Suprapubic skin (tissue), 4 donors: ENCODE results near the gene LYZL6. TPM values are rescaled to one million over a fixed set of nuclear protein-coding genes. Genes with fewer than 3 reads are reported as not detected.

Source experiments
- DNase-seq, 2 donors: peaks; one replicate each; pipeline ENCODE4 v3.0.0-alpha.2; 2019; ENCODE audit warnings: low spot score in 2 of 2
- H3K27ac ChIP-seq: fragments of 200-600 bp; sonication (generic); one replicate; pipeline ENCODE4 v1.5.1; 2019
- H3K27me3 ChIP-seq: fragments of 200-600 bp; sonication (generic); one replicate; pipeline ENCODE4 v1.5.1; 2019
- H3K36me3 ChIP-seq: fragments of 200-600 bp; sonication (generic); one replicate; pipeline ENCODE4 v1.5.1; 2019
- H3K4me1 ChIP-seq: fragments of 200-600 bp; sonication (generic); one replicate; pipeline ENCODE4 v1.5.1; 2019
- H3K4me3 ChIP-seq: fragments of 200-600 bp; sonication (generic); one replicate; pipeline ENCODE4 v1.5.1; 2019; ENCODE audit warnings: mild to moderate bottlenecking
- H3K9me3 ChIP-seq: fragments of 200-600 bp; sonication (generic); one replicate; pipeline ENCODE4 v1.5.1; 2019
- EP300 ChIP-seq: sonication (generic); formaldehyde crosslinking; IDR thresholded peaks from one replicate; pipeline ENCODE4 v1.6.1; 2017; ENCODE audit warnings: antibody characterized with exemption
- POLR2A ChIP-seq, 2 donors: fragments of 450-650 bp; IDR thresholded peaks; one replicate each; pipeline ENCODE4 v1.6.1; 2017; ENCODE audit warnings: antibody characterized with exemption in 2 of 2, mild to moderate bottlenecking in 2 of 2, moderate library complexity in 2 of 2
- POLR2AphosphoS5 ChIP-seq, 3 donors: sonication (generic); formaldehyde crosslinking; IDR thresholded peaks; one replicate each; pipeline ENCODE4 v1.6.1; 2017; ENCODE audit warnings: antibody characterized with exemption in 3 of 3
- WGBS: methylation state at CpG from one replicate; pipeline ENCODE4 v1.1.5; 2018; 5-methylcytosine and 5-hydroxymethylcytosine counted together
- total RNA-seq, 4 donors: library from RNA; depleted of rRNA; stranded (reverse); fragments of >200 nt; gene quantifications; one replicate each; pipeline ENCODE4 v1.1.0, GENCODE V29; 2016
- TF ChIP-seq, protein P1 (sequence below), 2 donors: fragments of 200-600 bp in 1 of 2; fragments of 450-650 bp in 1 of 2; sonication (generic) in 1 of 2; IDR thresholded peaks; one replicate each; pipeline ENCODE4 v1.5.1; 2016 to 2019; ENCODE audit warnings: antibody characterized with exemption in 2 of 2, mild to moderate bottlenecking in 1 of 2, moderate library complexity in 1 of 2

The LYZL6 gene
- total RNA-seq, 4 donors from 2014 or later: not detected

GRCh38 chr17:35968520-35969054, 25.1 kb upstream of the LYZL6 start:
- TF ChIP-seq POLR2A (IDR thresholded peaks at IDR 0.05): no peak
- no peak for TF ChIP-seq EP300
- no peak for TF ChIP-seq POLR2AphosphoS5 (IDR thresholded peaks at IDR 0.05)
- TF ChIP-seq, protein P1, sequence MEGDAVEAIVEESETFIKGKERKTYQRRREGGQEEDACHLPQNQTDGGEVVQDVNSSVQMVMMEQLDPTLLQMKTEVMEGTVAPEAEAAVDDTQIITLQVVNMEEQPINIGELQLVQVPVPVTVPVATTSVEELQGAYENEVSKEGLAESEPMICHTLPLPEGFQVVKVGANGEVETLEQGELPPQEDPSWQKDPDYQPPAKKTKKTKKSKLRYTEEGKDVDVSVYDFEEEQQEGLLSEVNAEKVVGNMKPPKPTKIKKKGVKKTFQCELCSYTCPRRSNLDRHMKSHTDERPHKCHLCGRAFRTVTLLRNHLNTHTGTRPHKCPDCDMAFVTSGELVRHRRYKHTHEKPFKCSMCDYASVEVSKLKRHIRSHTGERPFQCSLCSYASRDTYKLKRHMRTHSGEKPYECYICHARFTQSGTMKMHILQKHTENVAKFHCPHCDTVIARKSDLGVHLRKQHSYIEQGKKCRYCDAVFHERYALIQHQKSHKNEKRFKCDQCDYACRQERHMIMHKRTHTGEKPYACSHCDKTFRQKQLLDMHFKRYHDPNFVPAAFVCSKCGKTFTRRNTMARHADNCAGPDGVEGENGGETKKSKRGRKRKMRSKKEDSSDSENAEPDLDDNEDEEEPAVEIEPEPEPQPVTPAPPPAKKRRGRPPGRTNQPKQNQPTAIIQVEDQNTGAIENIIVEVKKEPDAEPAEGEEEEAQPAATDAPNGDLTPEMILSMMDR (IDR thresholded peaks at IDR 0.05): no peak
- Histone ChIP-seq H3K27me3 (peaks cover 4% of the 10 kb centered on the region), H3K36me3 (no peaks in the 10 kb centered on the region), H3K4me3 (no peak overlapping the region), H3K9me3 (no peaks in the 10 kb centered on the region), H3K27ac (no peak overlapping the region), H3K4me1 (peaks cover 3% of the 10 kb centered on the region)
- WGBS: 82% methylated on average over 10 of the region's 10 CpGs
- DNase-seq: no peak

GRCh38 chr17:35965272-35965671, 21.8 kb upstream of the LYZL6 start:
- Histone ChIP-seq H3K27me3 (peaks cover 17% of the 10 kb centered on the region), H3K4me1 (no peaks in the 10 kb centered on the region), H3K27ac (no peak overlapping the region), H3K9me3 (no peaks in the 10 kb centered on the region), H3K4me3 (no peak overlapping the region), H3K36me3 (no peaks in the 10 kb centered on the region)
- DNase-seq: no peak
- 87% methylated on average over 7 of the region's 7 CpGs for WGBS
- TF ChIP-seq, protein P1 (IDR thresholded peaks at IDR 0.05): no peak

DNA sequence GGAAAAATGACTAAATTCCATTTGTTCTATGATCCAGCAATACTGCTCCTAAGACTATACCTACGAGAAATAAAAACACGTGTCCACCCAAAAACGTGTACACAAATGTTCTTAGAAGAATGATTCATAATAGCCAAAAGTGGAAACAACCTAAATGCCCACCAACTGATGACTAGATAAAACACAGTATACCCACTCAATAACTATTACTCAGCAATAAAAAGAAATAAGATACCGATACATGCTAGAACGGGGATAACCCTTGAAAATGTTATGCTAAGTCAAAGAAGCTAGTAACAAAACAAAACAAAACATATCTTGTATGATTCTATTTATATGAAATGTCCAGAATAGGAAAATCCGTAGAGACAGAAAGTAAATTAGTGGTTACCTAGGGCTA, 20.1 kb upstream of the LYZL6 start:
- TF ChIP-seq EP300 (no peak), POLR2AphosphoS5 (IDR thresholded peaks at IDR 0.05) (no peak), POLR2A (IDR thresholded peaks at IDR 0.05) (no peak)
- TF ChIP-seq, protein P1 (IDR thresholded peaks at IDR 0.05): no peak
- peaks cover 29% of the 10 kb centered on the region for H3K27me3 ChIP-seq
- no peaks in the 10 kb centered on the region for H3K36me3 ChIP-seq
- H3K9me3 ChIP-seq: no peaks in the 10 kb centered on the region
- no peak overlapping the region for H3K4me3 ChIP-seq
- WGBS: 75% methylated on average over 6 of the region's 6 CpGs
- no peak for DNase-seq
- no peak overlapping the region for H3K27ac ChIP-seq
- no peaks in the 10 kb centered on the region for H3K4me1 ChIP-seq

DNA sequence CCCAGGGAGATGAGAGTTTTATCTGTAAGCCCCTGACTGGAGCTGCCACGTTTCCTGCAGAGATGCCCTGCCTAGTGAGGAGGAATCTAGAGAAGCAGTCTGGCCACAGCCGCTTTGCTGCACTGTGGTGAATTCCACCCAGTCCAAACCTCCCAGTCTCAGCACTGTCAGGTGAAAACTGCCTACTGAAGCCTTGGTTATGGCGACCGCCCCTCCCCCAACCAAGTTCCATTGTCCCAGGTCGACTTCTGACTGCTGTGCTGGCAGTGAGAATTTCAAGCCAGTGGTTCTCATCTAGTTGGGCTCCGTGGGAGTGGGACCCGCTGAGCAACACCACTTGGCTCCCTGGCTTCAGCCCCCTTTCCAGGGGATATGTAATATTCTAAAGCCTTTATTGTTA, 10.2 kb upstream of the LYZL6 start:
- DNase-seq: no peak
- Histone ChIP-seq H3K27me3 (peaks cover 7% of the 10 kb centered on the region), H3K36me3 (no peaks in the 10 kb centered on the region), H3K9me3 (no peaks in the 10 kb centered on the region), H3K4me3 (no peak overlapping the region), H3K4me1 (no peaks in the 10 kb centered on the region), H3K27ac (no peak overlapping the region)
- 61% methylated on average over 6 of the region's 7 CpGs for WGBS
- TF ChIP-seq POLR2AphosphoS5 (IDR thresholded peaks at IDR 0.05) (no peak), POLR2A (IDR thresholded peaks at IDR 0.05) (no peak), EP300 (no peak)
- TF ChIP-seq, protein P1 (IDR thresholded peaks at IDR 0.05): no peak

DNA sequence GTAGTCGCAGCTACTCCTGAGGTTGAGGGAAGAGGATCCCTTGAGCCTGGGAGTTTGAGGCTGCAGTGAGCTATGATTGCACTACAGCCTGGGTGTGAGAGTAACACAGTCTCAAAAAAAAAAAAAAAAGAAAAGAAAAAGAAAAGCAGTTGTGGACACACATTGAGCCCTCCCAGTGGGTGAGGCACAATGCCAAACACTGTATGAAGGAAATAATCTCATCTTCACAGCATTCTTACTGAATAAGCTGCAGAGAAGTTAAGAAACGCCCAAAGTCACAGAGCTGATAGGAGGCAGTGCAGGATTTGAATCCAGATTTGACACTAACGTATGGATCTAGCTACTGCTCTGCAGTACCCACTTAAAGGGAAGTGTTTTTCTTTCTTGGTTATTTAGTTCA, 5.9 kb upstream of the LYZL6 start:
- no peak overlapping the region for H3K4me3 ChIP-seq
- no peaks in the 10 kb centered on the region for H3K27me3 ChIP-seq
- WGBS: 70% methylated on average over 3 of the region's 3 CpGs
- no peaks in the 10 kb centered on the region for H3K9me3 ChIP-seq
- no peak overlapping the region for H3K27ac ChIP-seq
- no peaks in the 10 kb centered on the region for H3K4me1 ChIP-seq
- H3K36me3 ChIP-seq: no peaks in the 10 kb centered on the region
- no peak for TF ChIP-seq POLR2AphosphoS5 (IDR thresholded peaks at IDR 0.05)
- no peak for TF ChIP-seq EP300
- TF ChIP-seq, protein P1 (IDR thresholded peaks at IDR 0.05): no peak
- no peak for TF ChIP-seq POLR2A (IDR thresholded peaks at IDR 0.05)
- no peak for DNase-seq
